Central memory CD4-positive, alpha-beta T cell (primary cell): ENCODE results near the gene SLC2A6.

ENCODE experiments used
- DNase-seq: peaks from one replicate; pipeline ENCODE4 v3.0.0; 2022

SLC2A6 gene

DNA sequence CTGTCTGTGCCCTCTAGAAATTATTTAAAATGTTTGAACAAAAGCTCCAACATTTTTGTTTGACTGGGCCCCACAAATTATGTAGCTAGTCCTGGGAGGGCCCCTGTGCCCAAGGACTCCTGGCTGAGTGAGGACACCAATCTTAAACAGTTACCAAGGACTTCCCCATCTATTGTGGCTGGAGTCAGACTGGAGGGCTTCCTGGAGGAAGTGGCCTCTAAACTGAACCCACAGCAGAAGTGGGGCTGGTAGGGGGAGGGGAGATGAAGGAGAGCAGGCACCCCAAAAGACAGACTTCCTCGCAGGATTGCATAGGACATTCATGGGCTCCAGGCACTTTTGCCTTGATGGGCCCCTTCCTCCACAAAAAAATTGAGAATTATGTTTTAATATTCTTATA is 48.7 kb downstream of the SLC2A6 start:
- no peak for DNase-seq

DNA sequence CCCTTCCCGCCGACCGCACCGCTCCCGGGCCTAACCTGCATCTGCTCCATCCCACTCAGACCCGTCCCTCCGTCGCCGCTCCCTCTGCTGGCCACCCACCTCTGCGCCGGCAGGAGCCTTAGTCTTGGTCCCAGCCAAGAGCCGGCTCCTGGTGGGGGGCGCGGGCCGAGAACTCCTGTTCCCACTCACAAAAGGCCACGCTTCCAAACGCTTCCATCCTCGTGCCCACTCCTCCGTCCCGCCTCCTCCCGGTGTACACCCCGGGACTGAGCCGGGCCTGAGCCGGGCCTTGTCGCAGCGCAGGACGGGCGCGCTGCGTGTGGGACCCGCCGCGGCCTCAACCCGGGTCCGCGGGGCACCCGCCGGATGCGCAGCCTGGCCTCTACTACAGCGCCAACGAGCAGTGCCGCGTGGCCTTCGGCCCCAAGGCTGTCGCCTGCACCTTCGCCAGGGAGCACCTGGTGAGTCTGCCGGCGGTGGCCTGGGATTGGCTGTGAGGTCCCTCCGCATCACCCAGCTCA is 49.2 kb downstream of the SLC2A6 start:
- no peak for DNase-seq

DNA sequence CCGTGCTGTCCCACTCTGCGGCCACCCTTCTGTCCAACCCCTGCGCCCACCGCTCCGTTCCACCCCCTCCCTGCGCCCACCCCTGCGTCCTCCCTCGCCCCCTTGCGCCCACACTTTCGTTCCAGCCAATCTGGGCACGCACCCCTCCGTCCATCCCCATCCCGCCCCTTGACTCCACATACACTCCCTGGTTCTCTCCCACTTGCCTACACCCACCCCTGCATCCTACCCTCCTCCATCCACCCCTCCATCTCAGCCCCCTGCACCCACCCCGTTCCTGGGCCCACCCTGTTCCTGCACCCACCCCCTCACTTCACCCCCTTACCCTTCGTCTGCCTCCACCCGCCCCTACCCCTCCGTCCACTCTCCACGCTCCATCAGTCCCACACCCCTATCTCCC is 49.7 kb downstream of the SLC2A6 start:
- DNase-seq, result no peak

DNA sequence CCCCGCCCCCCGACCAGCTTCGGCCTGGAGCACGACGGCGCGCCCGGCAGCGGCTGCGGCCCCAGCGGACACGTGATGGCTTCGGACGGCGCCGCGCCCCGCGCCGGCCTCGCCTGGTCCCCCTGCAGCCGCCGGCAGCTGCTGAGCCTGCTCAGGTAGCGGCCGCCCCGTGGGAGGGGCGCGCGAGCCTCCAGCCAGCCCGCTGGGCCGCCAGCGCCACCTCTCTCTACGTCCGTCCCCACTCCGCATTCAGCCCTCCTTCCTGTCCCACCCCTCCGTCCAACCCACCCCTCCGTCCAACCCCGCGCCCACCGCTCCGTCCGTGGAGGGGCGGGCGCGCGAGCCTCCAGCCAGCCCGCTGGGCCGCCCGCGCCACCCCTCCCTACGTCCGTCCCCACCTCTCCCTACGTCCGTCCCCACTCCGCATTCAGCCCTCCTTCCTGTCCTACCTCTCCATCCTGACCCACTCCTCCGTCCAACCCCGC is 50.2 kb downstream of the SLC2A6 start:
- DNase-seq, result no peak

DNA sequence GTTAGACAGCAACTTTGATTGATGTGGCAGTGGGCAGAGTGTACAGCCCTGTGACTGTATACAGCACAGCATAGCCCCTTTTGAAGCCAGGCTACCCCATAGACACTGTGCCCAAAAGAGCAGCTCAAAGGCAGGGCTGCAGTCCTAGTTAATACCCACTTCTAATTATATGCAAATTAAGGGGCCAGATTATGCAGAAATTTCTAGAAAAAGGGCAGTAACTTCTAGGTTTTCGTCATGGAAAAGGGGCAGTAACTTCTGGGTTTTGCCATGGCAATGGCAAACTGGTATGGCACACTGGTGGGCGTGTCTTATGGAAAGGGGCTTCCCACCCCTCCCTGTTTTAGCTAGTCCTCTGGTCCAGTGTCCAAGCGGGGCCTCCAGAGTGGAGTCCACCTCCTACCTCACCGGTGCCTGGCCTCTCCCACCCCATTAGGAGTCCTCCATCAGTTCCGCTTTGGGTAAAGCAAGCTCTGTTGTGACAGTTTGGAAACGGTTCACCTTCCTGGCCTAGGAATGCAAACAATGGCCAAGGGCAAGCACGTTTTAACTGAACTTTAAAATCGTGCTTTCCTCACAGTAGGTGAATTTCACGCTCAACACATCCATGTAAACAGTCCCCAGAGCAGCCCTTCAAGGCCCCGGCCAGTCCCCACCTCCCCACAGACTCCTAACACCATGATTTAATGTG is 51.1 kb downstream of the SLC2A6 start:
- no peak for DNase-seq

DNA sequence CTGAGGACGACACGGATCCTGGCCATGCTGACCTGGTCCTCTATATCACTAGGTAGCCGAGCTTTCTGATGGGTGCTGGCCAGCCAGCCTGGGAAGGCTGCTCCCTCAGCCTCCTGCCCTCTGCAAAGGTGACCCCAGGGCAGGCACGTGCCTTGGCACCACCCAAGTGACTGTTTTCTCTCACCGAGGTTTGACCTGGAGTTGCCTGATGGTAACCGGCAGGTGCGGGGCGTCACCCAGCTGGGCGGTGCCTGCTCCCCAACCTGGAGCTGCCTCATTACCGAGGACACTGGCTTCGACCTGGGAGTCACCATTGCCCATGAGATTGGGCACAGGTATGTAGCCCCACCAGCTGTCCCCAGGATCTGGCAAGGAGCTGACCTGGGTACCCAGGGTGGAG is 52.9 kb downstream of the SLC2A6 start:
- DNase-seq, result no peak

DNA sequence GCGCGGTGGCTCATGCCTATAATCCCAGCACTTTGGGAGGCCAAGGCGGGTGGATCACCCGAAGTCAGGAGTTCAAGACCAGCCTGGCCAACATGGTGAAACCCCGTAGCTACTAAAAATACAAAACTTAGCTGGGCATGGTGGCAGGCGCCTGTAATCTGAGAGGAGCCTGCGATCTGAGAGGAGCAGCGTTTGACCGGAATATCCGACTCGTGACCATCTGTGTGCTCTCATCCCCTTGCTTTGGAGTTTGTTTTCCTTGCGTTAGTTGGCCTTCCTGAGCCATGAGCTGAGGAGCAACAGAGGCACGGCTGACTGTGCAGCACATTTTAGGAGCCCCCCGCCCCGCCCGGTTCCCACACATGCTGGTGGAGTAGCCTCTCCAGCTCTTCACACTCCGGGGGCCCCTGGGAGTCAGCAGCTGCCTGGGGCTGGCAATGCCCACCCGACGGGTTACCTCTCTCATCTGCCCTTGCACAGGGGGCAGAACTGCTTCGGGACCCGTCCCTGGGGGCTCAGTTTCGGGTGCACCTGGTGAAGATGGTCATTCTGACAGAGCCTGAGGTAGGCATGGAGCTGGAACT is 53.8 kb downstream of the SLC2A6 start:
- DNase-seq, result no peak

DNA sequence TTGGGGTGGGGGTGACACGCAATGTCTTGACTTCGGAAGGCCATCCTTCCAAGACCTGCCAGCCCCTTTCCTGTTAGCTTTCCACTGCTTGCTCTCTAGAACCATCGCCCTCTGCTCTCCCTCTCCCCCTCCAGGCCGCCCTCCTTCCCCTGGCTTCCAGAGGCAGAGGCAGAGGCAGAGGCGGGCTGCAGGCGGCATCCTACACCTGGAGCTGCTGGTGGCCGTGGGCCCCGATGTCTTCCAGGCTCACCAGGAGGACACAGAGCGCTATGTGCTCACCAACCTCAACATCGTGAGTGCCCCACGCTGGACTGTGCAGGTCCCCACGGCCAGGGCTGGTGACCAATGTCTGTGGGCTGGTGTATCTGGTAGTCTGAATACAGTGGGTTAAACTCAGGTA is 54.7 kb downstream of the SLC2A6 start:
- DNase-seq, result no peak

DNA sequence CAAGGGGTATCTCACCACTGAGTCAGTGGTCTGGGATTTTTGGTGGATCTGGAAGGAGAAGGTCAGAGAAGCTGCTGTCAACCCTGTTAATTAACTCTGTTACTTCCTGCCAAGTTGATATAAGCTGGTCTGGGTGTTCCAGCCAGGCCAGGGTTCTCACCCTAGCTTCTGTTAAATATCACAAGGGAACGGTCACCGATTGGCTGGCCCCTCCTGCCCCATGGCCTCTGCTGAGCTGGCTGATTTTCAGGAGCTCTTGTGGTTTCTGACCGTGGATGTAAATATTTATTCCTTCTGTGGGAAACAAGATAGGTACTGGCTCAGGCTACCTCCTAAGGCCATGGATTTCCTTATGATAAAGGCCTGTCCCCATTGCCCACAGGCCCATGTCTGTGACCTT is 55.7 kb downstream of the SLC2A6 start:
- DNase-seq, result no peak

DNA sequence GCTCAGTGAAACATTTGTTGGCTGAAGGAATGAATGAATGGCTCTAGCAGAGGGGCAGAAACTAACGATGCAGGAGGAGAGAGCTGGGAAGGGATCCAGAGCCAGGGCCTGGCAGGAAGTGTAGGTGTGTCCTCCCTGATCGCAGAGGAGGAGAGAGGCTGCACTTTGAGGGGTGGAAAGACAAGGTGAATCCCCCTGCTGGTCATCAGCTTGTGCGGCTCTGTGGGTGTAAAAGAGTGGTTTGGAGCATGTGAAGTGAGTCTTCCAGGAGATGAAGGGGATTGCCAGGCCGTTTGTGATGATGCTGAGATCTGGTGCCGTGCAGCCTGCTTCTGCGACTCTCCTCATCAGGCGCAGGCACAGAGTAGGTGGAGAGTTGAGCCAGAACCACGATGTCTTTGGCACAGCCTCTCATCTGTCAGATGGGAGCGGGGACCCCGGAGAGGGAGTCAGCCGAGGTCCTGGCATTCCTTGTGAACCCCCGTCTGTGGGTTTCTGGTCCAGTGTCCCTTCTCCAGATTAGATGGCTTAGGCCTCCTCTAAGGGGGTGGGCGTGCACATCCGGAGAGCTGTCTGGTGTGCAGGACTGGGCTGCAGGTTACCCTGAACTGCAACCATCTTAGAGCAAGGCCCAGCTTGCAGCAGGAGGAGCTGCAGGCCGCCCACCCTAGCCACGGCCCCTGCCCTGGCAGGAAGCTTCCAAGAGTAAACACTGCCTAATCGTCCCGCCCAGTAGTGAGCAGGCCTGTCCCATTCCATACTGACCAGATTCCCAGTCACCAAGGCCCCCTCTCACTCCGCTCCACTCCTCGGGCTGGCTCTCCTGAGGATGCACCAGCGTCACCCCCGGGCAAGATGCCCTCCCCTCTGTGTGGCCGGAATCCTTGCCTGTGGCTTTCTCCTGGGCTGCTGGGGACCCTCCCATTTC is 57.0 kb downstream of the SLC2A6 start, which contains the start of gene ADAMTS13:
TSS of gene ADAMTS13 (plus strand) at position 753 of the 928 bp plus-strand sequence. CDS start at position 830, 77 bp downstream.
- DNase-seq, result no peak
